Measurements from ENCODE around the gene CCL16. TPM values are rescaled to one million over a fixed set of nuclear protein-coding genes. Genes with fewer than 3 reads are reported as not detected.

The CCL16 gene
- total RNA-seq, 2 experiments from 2014 or later = not detected

DNA sequence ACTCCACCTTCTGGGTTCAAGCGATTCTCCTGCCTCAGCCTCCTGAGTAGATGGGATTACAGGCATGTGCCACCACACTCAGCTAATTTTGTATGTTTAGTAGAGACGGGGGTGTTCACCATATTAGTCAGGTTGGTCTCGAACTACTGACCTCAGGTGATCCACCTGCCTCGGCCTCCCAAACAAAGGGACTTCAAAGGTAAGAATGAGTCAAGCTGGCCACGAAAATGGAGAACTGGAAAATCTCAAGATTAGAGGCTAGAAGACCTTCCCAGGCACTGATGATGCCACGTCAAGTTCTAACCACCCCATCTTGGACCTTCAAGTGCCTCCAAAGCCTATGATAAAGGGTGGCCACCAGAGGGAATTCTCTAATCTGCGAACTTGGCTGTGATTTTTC lies 21.3 kb upstream of the CCL16 start:
- intact Hi-C loops (cut with micrococcal nuclease; ENCODE audit: unreplicated experiment) = no loop called here
- Histone ChIP-seq H3K4me1 (ENCODE audit: insufficient read depth, low read length, poor library complexity, severe bottlenecking) (no peaks in the 10 kb centered on the region), H3K9me2 (ENCODE audit: insufficient read depth, low read length) (no peaks in the 10 kb centered on the region), H3K4me2 (ENCODE audit: low read length) (no peak overlapping the region), H2AFZ (ENCODE audit: low read length) (no peak overlapping the region), H3K79me2 (ENCODE audit: insufficient read depth, low read depth, low read length) (no peaks in the 10 kb centered on the region), H3K27ac (ENCODE audit: low read depth, low read length, poor library complexity, severe bottlenecking) (no peak overlapping the region), H3K9me3 (ENCODE audit: low read length) (no peaks in the 10 kb centered on the region), H3K36me3 (ENCODE audit: insufficient read depth, low read length) (no peaks in the 10 kb centered on the region), H3K4me3 (ENCODE audit: low read depth, low read length, poor library complexity, severe bottlenecking) (no peak overlapping the region), H4K20me1 (ENCODE audit: insufficient read depth, low read length) (no peaks in the 10 kb centered on the region)
- TF ChIP-seq CTCF (conservative IDR thresholded peaks at IDR 0.05; ENCODE audit: low read length) (no peak), EZH2phosphoT487 (IDR thresholded peaks at IDR 0.05; ENCODE audit: borderline replicate concordance, low read depth, low read length) (no peak)
- ChIA-PET POLR2A (no interaction called here), CTCF (ENCODE audit: unreplicated experiment) (no interaction called here)
- no peak for DNase-seq (ENCODE audit: low spot score)
- BruUV-seq (replicated peaks) = no TSS peak

DNA sequence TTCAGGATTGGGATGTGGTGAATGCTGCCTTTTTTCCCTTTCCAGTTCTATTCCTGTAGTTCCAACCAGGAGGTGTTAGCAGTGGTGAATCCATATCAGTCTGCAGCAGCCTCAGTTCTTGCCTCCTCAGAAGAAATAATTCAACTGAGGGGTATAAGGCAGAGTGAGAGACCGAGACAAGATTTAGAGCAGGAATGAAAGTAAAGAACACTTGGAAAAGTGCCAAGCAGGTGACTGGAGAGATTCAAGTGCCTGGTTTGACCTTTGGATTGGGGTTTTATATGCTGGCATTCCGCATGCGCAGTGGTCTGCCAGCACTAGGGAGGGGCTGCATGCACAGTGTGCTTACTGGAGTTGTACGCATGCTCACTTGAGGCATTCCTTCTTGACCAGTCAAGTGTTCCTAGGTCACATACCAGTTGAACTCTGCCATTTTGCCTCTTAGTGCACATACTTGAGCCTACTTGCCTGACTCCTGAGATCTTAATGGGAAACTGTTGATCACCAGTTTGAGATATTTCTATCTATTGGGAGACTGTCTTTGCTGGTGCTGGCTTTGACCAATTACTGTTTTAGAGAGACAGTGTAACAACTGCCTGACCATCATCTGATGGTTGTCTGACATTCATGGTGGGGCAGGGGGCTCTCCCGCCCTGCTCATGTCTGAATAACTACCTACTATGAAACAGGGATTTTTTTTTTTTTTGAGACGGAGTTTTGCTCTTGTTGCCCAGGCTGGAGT lies 20.7 kb upstream of the CCL16 start:
- no peaks in the 10 kb centered on the region for H3K9me2 ChIP-seq (ENCODE audit: insufficient read depth, low read length)
- H4K20me1 ChIP-seq (ENCODE audit: insufficient read depth, low read length) = no peaks in the 10 kb centered on the region
- H3K4me3 ChIP-seq (ENCODE audit: low read depth, low read length, poor library complexity, severe bottlenecking) = no peak overlapping the region
- no peak overlapping the region for H3K4me2 ChIP-seq (ENCODE audit: low read length)
- CTCF ChIA-PET (ENCODE audit: unreplicated experiment) = no interaction called here
- H2AFZ ChIP-seq (ENCODE audit: low read length) = no peak overlapping the region
- POLR2A ChIA-PET = interaction anchor here (0.6 kb wide), 1 partner anchor 110 kb away, joined by 3 read pairs; no protein-coding TSS in a partner anchor
- H3K79me2 ChIP-seq (ENCODE audit: insufficient read depth, low read depth, low read length) = no peaks in the 10 kb centered on the region
- no peaks in the 10 kb centered on the region for H3K36me3 ChIP-seq (ENCODE audit: insufficient read depth, low read length)
- no TSS peak for BruUV-seq (replicated peaks)
- H3K27ac ChIP-seq (ENCODE audit: low read depth, low read length, poor library complexity, severe bottlenecking) = no peak overlapping the region
- no peak for DNase-seq (ENCODE audit: low spot score)
- no peaks in the 10 kb centered on the region for H3K4me1 ChIP-seq (ENCODE audit: insufficient read depth, low read length, poor library complexity, severe bottlenecking)
- intact Hi-C loops (cut with micrococcal nuclease; ENCODE audit: unreplicated experiment) = no loop called here
- TF ChIP-seq CTCF (conservative IDR thresholded peaks at IDR 0.05; ENCODE audit: low read length) (no peak), EZH2phosphoT487 (IDR thresholded peaks at IDR 0.05; ENCODE audit: borderline replicate concordance, low read depth, low read length) (no peak)
- no peaks in the 10 kb centered on the region for H3K9me3 ChIP-seq (ENCODE audit: low read length)

DNA sequence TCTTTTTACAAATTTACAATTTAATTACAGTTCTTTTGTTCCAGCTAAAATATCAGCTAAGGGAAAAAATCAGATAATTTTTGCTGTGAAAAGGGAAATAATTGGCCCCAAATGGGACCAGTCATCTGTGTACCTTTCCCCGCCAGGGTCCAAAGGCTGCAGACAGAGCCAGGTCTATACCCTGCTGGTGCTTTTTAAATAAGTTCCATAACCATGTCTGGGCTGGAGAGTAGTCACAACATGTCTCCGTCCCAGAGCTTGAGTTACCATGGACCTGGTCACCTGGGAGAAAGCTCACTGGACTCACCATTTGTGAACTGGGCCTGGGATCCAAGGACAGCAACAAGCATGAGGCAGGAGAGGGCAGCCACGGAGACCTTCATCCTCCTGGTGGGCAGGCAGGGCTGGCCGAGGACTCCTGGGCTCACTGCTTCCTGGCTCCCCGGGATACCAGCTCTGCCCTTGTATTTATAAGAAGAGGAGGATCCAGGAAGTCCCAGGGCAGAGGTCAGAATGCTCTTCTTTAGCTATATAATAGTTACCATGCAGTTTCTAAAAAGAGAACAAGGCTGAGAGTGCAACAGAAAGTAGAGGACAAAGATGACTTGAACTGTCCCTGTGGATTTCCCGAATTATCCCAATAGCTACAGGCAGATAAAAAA lies 19.9 kb upstream of the CCL16 start, which contains the start of gene CCL15:
Gene CCL15, minus strand, starts transcription at position 444 of the 662 bp plus-strand sequence. Its CDS starts 61 bp downstream, at position 383.
- TF ChIP-seq CTCF (conservative IDR thresholded peaks at IDR 0.05; ENCODE audit: low read length) = no peak
- Histone ChIP-seq H2AFZ (ENCODE audit: low read length) (no peak within 1 kb of the TSS), H3K9me3 (ENCODE audit: low read length) (no peaks in the 10 kb centered on the region), H3K79me2 (ENCODE audit: insufficient read depth, low read depth, low read length) (no peaks in the 10 kb centered on the region), H3K4me3 (ENCODE audit: low read depth, low read length, poor library complexity, severe bottlenecking) (no peak within 1 kb of the TSS), H3K27ac (ENCODE audit: low read depth, low read length, poor library complexity, severe bottlenecking) (no peak within 1 kb of the TSS), H3K4me2 (ENCODE audit: low read length) (no peak within 1 kb of the TSS), H3K4me1 (ENCODE audit: insufficient read depth, low read length, poor library complexity, severe bottlenecking) (no peaks in the 10 kb centered on the region), H3K36me3 (ENCODE audit: insufficient read depth, low read length) (no peaks in the 10 kb centered on the region), H3K9me2 (ENCODE audit: insufficient read depth, low read length) (no peaks in the 10 kb centered on the region), H4K20me1 (ENCODE audit: insufficient read depth, low read length) (no peaks in the 10 kb centered on the region)
- intact Hi-C loops (cut with micrococcal nuclease; ENCODE audit: unreplicated experiment) = no loop called here
- POLR2A ChIA-PET = interaction anchor here (0.6 to 1.3 kb wide), 2 partner anchors 28 to 111 kb away, joined by 3 to 8 read pairs; no protein-coding TSS in a partner anchor
- CTCF ChIA-PET (ENCODE audit: unreplicated experiment) = no interaction called here
- no peak for DNase-seq (ENCODE audit: low spot score)
- BruUV-seq (replicated peaks) = no TSS peak
